Ramos (cell line): ENCODE results near the gene PANK2.
"Not testable (repeated sequence)": the region's sequence is repeated elsewhere in the genome, so short reads cannot be mapped to it uniquely, and the experiment has no call there.

Experiments used
- in situ Hi-C: fragments of 300-500 bp; cut with MboI; formaldehyde crosslinking; loops from one replicate; pipeline ENCODE4 v1.14.3; 2022; ENCODE audit warnings: low sequenced_read_pairs; ENCODE audit not compliant: unreplicated experiment

PANK2 gene

DNA sequence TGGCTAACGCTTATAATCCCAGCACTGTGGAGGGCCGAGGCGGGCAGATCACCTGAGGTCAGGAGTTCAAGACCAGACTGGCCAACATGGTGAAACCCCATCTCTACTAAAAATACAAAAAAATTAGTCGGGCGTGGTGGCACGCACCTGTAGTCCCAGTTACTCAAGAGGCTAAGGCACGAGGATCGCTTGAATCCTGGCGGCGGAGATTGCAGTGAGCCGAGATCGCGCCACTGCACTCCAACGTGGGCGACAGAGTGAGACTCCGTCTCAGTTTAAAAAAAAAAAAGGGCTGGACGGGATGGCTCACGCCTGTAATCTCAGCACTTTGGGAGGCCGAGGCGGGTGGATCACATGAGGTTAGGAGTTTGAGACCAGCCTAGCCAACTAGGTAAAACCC, 83.4 kb downstream of the PANK2 start:
- in situ Hi-C loops, result not testable (repeated sequence)

DNA sequence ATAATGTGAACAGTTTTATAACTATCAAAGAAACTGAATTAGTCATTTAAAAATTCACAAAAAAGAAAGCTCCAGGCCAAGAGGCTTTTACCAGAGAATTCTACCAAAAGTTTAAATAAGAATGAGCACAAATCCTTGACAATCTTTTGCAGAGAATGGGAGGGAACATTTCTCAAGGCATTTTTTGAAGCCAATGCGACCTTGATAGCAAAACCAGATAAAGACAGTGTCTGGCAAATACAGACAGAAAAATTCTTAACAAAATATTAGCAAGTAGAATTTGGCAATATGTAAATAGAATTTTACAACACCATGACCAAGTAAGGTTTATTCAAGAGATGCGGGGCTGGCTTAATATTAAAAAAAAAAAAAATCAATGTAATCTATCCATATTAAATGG, 84.5 kb downstream of the PANK2 start:
- in situ Hi-C loops, result no loop called here

GRCh38 chr20:3976511-3976910, 87.3 kb downstream of the PANK2 start:
- in situ Hi-C loops, result no loop called here
